DMS153 treated with DMSO at 0.1 percent for 48 hours (cell line): Measurements from ENCODE around the gene DNAJB13.

Experiments used
- DNase-seq: peaks from one replicate; lab custom pipeline; 2025; ENCODE audit not compliant: unreplicated experiment; lab: John Stamatoyannopoulos, UW

Gene DNAJB13

DNA sequence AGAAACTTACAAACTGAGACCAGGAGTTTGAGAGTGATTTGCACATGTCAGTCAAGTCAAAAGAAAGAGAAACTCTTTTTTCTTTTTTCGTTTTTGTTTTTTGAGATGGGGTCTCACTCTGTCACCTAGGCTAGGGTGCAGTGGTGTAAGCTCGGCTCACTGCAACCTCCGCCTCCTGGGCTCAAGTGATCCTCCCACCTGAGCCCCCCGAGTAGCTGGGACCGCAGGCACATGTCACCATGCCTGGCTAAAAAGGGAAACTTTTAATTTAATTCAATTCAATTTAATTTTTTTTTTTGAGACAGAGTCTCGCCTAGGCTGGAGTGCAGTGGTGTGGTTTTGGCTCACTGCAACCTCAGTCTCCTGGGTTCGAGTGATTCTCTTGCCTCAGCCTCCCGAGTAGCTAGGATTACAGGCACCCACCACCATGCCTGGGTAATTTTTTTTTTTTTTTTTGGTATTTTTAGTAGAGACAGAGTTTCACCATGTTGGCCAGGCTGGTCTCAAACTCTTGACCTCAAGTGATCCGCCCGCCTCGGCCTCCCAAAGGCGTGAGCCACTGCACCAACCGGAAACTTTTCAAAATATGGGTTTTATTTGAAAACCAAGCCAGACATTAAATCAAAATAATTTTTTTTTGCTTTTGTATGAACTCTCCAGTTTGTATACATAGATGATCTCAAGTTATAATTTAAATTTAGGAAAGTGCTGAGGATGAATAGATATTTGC lies 48.2 kb downstream of the DNAJB13 start:
- no peak for DNase-seq

- no peak for DNase-seq
Measured at GRCh38 chr11:73999581-74000306, 48.9 kb downstream of the DNAJB13 start.

DNA sequence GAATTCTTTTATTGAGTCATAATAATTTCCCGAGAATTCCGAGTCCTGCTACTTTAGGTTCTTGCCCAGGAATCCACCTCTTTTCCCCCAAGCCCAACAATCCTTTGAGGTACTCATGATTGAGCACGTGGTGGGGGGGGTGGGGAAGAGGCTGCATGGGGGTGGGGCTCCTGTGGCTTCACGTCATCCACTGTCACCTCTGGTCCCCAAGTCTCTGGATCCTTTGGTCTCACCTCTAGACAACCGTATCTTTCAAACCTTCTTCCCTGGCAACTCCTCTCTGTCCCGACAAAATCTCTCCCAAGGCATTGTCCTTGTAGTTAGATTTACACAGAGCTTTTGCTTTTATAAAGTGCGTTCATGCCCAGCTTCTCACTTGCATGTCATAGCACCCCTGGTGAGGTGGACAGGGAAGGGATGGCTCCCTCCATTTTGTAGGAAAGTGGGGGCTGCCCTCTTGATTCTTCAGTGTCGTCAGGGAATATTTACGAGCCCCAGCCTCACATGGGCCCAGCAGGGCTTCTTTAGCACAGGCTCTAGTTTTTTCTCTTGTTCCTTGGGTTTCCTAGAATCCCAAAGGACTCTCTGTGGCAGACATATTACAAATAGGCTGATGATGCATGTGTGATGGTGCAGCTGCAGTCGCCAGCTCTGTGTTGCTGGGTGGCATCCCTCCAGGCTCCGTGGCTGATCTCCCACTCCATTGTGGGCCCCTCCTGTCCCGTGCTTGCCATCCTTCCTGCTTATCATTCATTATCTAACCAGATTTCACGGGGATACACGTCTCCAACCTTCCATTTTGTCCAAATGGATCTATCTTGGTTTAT lies 49.7 kb downstream of the DNAJB13 start:
- no peak for DNase-seq

DNA sequence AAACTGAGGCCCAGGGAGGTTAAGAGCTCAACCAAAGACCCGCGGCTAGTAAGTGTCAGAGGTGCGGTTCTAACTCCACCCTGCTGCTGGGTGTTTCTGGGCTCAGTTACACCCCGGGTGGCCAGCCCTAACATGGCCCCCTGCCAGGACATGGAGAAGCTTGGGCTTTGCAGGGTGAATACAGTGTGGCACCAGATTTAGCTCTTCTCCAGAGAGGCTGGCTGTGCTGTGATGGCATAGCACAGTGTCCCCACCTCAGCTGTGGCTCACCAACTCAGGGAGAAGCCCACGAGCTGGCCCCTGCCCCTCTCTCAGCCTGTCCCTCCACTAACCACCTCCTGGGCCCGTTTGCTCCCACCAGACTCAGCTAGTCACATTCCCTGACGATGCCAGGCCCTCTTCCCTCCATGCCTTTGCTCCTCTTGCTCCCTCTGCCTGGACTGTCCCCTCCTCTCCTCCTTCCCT lies 51.0 kb downstream of the DNAJB13 start:
- no peak for DNase-seq

GRCh38 chr11:74002832-74003231 lies 52.0 kb downstream of the DNAJB13 start:
- no peak for DNase-seq

- no peak for DNase-seq
Measured at GRCh38 chr11:74004046-74004695, 53.3 kb downstream of the DNAJB13 start.

- DNase-seq: no peak
Measured at GRCh38 chr11:74004759-74005615, 54.2 kb downstream of the DNAJB13 start.

- no peak for DNase-seq
Measured at GRCh38 chr11:74005721-74006517, 55.1 kb downstream of the DNAJB13 start.

GRCh38 chr11:74006743-74007304 lies 56.0 kb downstream of the DNAJB13 start:
- DNase-seq: no peak

DNA sequence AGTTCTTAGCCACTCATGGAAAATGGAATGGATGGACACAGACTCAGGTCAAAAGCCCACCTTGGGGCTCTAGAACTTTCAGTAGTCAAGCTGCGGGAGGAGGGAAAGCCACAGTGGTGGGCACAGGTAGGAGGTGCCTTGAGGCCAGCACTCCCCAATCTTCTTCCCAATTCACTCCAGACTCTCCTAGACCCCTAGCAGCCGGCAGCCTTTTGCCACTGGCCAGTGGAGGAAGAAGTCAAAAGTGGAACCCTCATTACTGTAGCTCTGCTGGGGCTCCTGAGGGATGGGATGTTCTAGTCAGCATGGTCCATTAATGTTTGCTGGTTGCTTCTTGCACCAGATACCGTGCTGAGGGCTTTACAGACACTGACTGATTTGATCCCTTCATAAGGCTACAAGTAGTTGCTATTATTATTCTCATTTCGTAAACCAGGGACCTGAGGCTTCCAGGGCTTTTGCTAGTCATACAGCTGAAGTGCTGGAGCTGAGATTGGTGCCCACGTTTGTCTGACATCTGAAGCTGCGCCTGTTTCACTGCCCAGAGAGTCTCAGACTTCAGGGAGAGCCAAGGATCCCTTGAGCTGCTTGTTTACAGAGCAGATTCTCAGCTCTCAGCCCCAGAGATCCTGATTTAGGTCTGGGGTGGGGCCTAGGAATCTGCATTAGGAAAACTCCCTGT lies 57.0 kb downstream of the DNAJB13 start:
- no peak for DNase-seq

GRCh38 chr11:74008373-74009229 lies 57.8 kb downstream of the DNAJB13 start, which contains the start of gene UCP3:
TSS of gene UCP3 (minus strand) at chr11:74009085. CDS start at chr11:74007042, 2,043 bp downstream.
- DNase-seq: no peak

DNA sequence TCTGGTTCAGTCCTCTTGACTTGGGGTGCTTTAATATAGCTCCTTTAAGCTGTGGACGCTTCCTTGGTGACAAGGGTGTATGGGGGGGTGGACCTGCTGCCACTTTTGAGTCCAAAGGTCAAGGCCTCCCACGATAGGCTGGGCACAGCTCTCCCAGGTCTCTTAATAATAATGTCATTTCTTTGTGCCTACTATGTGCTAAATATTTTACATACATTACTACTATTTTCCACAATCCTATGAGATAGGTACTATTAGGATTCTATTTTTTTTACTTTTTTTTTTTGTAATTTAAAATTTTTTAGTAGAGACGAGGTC lies 58.4 kb downstream of the DNAJB13 start:
- DNase-seq: no peak

DNA sequence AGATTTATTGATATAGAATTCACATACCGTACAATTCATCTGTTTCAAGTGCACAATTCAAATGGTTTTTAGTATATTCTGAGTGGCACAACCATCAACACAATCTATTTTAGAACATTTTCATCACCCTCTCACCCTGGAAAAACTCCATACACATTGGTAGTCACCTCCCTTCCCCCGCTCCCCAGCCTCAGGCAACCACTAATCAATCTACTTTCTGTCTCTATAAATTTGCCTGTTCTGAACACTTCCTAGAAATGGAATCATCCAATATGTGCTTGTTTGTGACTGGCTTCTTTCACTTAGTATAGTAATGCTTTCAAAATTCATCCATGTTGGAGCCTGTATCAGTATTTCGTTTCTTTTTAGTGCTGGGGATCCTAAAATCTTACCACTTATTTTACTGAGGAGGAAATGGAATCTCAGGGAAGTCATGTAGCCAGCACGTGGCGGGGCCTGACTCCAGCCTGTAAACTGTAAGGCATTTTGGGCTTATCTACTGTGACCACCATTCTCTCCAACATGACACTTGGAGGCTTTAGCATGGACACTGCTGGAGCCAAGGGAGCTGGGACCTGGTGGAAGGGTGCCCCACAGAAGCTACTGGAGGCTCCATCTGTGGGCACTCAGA lies 59.0 kb downstream of the DNAJB13 start:
- DNase-seq: no peak

DNA sequence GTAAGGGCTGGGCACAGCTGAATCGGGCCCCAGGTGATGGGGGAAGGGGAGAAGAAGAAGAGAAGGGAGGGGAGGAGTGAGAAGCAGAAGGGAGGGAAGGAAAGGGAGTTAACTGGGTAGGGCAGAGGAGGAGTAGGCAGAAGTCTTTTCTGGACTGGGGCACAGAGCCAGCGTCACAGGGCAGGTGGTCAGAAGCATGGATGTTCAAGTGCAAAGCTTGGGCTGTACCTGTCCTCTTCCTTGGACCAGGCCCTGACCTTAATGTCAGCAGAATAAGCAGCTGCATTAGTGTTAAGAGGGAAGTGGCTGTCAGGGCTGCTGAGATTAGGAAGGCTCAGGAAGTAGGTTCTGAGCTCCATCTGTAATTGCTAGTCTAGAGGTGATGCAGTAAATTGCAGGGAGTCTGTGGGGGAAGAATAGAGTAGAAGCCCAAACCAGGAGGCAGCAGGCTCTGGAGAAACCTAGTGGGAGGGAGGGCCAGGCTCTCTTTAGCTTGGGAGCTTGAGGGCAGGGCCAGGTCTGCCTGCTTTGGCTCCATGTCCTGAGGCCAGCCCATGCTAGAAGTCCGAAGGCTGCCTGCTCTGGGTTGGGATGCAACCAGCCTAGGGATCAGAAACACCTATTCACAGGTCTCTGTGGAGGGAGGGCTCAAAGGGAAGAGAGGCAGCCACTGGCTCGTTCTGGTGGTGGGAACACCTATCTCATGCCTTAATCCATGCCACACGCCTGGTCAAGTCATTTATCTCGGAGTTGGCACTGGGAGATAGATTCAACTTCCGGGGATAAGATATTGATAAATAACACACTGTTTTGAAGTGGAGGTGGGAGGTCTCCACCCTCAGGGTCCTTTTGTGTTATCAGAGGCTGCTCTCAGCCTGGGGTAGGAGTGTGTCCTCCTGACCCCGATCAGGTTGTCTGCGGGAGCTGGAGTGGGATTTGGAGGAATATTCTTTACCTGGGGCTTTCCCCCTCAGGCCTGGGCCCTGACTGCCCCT lies 59.8 kb downstream of the DNAJB13 start:
- DNase-seq: no peak

GRCh38 chr11:74011360-74012073 lies 60.7 kb downstream of the DNAJB13 start:
- DNase-seq: no peak
